HG03139 (cell line): ENCODE results near the gene LBHD2.
"Not testable (repeated sequence)": the region's sequence is repeated elsewhere in the genome, so short reads cannot be mapped to it uniquely, and the experiment has no call there.

Experiments used
- ATAC-seq: cut with Tn5 transposase; IDR thresholded peaks from one replicate; pipeline ENCODE4 v1.9.1; 2021; ENCODE audit not compliant: unreplicated experiment

LBHD2 gene

DNA sequence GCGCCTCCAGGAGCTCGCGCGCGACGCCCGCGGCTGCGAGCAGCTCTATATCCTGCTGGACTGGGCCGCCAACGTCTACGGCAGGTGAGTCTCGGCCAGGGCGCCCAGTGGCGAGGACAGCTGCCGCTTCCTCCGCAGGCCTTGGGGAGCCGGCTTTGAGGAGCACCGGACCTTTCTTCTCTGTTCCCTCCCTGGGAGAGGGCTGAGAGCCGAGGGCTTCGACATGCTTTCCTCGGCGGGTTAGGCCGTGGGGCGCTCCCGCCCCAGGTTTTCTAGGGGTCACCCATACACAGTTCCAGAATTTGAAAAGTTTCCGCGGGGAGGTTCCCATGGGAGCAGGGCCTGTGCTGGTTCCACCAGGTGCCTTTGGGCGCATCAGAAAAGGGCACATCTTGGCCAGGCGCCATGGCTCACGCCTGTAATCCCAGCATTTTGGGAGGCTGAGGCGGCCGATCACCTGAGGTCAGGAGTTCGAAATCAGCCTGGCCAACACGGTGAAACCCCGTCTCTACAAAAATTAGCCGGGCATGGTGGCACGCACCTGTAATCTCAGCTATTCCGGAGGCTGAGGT lies 18.8 kb downstream of the LBHD2 start:
- no peak for ATAC-seq

DNA sequence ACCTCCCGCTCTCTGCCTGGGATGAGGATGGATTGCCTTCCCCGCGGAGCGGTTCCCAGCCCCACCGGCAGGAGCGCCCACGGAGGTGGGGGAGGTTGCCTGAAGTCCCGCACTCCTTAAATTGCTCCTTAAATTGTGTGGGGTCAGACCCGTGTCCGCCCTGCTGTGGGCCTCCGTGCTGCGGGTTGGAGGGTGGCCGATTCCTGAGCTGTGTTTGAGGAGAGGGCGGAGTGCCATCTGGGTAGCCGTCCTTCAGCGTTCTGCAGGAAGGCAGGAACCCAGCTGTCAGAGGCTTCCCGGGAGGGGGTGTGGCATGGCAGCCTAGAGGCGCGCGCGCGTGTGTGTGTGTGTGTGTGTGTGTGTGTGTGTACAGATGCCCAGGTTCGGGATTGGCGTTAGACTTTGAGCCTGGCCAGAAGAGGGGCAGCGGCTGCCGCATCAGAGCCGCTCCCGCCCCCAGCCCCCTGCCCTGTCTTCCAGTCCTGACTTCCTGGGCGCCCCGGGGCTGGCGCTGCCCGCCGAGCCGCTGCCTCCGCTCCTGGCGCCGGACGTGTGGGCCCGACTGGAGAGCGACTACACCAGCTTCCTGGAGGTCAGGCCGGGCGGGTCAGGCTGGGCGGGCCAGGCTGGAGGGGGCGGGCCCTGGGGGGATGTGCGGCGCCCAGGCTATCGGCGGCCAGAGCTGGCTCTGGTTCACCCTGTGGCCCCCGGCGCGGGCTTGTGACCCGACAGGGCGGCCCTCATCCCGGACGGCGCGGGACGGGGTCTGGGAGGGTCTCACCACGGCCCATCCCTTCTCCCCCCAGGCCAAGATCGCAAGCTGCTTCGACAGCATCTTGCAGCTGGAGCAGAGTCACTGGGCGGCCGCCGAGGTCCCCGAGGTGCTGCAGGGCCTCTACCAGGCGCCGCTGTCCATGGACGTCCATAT lies 19.7 kb downstream of the LBHD2 start:
- ATAC-seq: no peak

DNA sequence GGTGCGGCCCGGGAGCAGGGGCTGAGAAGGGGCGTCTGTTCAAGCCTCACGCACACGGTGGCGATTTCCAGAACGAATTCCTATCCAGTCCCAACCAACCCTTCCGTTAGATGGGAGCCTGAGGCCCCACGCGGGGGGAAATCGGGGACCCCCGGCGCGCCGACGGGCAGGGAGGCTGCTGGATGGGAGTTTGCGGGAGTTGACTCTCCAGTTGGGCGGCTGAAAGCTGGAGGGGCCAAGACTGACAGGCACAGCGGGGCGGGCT lies 20.3 kb downstream of the LBHD2 start:
- ATAC-seq: no peak

DNA sequence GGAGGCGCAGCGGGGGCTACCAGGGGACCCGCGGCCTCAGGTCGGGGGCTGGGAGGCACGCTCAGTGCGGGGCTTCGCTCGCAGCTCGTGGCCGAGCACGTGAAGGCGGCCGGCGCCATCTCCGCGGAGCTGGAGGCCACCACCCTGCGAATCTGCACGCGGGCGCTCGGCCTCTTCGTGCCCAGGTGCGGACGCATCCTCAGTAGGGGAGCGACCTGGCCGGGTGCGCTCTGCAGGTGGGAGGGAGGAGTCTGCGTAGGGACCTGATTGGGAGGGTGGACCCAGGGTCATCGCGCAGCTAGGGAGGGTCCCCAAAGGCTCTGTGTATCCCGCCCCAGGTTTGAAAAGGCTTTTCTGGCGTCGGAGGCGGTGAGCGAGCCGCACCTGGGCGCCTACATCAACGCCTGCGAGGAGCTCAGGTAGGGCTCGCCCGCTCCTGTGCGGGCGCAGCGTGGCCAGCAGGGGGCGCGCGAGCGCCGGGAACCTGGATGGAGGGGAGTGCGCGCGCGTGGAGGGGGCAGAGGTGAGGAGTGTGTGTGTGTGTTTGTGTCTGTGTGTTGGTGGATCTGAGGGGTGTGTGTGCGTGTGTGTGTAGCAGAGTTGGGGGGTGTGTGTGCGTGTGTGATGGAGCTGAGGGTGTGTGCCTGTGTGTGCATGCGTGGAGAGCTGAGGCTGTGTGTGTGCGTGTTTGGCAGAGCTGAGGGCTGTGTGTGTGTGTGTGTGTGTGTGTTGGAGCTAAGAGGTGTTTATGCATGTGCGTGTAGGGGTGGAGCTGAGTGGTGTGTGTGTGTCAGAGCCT lies 20.8 kb downstream of the LBHD2 start:
- ATAC-seq: peak; percentile 46

DNA sequence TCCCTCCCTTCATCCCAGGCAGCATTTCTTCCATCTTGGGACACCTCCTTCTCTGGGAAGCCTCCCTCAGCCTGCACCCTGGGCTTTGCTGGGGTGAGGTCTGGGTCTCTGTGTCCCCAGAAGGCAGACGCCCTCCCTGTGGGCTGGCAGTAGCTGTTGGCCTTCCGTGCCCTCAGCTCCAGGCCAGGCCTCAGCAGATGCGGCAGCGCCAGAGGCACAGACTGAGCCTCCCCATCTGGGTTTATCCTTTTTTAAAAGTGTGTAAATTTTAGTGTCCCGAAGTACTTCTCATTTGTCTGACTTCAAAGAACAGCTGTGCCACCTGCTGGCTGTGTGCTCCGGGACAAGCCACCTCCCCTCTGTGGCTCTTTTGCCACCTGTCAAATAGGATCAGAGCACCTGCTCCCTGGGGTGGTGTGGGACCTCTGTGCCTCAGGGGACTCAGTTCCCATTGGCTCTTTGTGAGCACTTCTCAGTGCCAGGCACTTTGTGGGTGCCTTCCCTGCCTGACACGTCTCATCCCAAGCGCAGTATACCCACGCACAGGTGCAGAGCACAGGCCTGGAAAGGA lies 21.7 kb downstream of the LBHD2 start:
- no peak for ATAC-seq

DNA sequence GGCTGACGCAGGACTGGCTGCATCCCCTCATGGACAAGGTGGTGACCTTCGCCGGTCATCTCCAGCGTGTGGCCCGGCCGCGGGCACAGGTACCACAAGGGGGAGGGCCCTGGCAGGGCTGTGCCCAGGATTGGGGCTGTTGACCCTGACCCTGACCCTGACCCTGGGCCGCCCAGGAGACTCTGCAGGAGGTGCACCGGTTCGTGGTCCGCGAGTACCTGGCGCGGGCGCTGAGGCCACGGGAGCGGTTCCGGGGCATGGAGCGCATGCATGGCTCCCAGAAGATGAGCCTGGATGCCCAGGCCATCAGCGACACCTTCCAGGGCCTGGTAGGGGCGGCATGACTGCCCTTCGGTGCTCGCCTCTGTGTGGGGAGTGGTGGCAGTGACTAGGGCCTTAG lies 23.4 kb downstream of the LBHD2 start:
- ATAC-seq: no peak

DNA sequence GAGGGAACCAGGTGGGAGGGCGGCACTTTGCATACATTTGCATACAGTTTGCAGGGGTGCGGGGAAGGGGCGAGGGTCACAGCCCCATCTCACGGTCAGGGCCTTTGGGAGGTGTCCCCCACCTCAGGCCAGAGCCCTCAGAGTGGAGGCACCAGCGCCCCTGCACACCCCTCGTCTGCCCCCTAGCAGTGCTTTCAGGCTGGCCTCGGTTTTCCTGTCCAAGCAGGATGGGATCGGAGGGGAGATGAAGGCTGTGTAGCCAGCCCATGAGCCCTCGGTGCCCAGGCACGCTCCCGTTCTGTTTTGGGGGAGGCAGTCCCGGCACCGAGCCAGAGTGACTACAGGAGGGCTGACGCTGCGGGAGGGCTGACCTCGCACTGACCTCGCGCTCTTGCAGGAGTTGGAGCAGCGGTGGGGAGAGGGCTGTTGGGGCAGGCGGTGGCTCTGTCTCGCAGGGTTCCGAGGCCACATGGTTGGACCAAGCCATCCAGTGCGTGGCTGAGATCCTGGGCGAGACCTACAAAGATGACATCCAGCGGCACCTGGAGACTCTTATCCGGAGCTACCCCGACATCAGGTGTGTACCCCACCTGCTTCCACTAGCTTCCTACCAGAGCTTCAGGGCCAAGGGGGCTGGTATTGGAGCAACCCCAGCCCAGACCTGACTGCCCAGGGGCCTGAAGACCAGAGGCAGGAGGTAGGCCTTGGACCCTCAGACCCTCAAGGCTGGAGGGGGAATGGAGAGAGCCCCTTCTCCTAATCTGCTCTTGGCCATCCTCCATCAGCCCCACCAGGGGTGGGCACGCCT lies 24.1 kb downstream of the LBHD2 start:
- no peak for ATAC-seq

DNA sequence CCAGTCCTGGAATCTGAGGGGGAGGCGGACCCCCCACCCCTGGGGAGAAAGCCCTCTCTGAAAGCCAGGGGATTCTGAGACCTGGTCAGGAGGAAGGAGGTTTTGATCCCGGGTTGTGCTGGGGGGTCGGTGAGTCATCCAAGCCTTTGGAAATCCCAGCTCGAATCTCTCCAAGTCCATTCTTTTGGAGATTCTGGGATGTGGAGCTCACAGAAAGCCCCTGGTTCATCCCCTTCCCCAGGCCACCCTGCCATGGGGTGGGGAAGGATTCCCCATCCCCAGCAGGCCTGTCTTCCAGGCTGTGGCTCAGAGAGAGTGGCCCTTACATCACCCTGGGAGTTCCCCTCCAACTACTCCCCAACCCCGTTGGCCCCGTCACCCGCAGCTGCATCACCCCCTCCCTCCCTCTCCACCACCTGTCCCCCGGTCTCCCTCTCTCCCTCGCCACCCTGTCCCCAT lies 24.8 kb downstream of the LBHD2 start:
- no peak for ATAC-seq

DNA sequence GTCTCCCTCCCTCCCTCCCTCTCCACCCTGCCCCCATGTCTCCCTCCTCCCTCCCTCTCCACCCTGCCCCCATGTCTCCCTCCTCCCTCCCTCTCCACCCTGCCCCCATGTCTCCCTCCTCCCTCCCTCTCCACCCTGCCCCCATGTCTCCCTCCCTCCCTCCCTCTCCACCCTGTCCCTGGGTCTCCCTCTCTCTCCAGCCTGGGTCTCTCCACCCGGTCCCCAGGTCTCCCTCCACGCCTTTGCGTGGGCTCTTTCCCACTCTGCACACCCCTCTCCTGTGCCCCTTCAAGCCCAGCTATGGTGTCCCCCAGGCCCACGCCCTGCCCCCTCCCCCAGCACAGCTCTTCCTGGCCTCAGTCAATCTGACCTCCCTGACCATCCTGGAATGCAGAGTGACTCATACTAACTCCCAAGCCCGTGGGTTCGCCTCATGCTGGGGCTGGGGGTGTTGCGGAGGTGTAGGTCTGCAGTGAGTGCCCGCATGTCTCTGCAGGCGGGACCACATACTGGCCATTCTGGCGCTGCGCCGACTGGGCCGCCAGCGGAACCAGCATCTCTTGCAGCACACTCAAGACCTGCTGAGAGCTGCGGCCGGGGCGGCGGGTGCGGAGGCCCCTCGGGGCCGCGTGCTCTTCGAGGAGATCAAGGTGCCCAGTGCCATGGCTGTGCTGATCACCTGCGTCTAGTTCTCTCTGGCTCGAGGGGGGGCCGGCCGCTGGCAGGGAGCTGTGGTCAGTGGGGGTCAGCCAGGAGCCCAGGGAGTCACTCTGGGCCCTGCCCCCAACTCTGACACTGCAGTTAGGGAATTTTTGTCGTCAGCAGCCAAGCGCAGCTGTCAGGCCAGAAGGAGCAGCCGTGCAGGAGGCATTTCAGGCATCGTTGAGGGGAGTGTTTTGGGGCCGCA lies 25.8 kb downstream of the LBHD2 start:
- no peak for ATAC-seq

DNA sequence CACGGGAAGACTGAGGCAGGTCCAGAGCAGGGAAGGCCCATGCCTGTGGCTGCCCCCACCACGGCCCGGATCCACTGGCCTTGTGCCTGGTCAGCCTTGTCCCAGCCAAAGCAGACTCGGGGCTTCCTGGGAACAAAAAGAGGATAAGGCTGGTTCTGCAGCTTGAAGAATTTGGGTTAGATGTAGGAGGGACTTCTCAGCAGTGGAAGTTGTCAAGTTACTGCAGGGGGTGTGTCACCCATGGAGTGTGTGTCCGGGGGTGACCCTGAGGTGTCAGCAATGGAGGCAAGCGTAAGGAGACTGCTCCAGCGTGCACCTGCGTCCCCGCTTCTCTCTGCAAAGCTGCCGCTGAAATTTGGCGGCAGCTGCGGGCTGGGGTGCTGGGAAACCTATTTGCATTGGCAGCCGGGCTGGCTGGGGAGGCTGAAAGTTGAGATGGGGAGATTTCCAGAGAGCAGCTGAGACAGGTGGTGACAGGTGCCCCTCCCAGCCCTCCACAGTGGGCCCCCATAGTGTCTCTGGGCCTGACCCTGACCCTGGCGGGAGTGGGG lies 26.7 kb downstream of the LBHD2 start:
- no peak for ATAC-seq

DNA sequence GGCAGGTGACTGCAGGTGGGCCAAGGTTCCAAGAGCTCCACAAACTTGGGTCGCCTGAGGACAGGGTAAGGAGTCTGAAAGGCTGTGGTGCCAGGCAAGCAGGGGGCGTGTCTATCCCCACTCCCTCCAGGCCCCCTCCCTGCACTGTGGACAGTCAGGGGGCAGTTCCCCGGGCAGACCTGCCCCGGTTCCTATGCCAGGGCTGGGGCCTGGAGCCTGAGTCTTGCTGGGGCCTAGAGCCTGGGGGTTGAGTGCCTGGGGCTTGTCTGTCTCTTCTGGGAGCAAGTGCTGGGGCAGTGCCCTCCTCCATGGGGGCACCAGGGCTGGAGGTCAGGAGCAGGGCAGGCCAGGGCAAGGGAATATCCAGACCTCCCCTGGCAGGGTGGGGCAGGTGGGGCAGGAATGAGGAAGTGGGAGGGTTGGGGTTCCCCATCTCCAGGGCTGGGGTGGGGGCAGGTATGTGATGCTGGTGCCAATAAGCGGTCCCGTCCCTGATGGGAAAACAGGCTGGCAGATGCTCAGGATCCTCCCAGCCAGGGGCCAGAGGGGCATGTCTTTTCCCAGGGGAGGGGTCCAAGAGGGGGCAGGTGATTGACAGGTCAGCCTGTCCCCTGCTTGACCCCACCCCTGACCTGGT lies 27.3 kb downstream of the LBHD2 start:
- ATAC-seq: no peak

DNA sequence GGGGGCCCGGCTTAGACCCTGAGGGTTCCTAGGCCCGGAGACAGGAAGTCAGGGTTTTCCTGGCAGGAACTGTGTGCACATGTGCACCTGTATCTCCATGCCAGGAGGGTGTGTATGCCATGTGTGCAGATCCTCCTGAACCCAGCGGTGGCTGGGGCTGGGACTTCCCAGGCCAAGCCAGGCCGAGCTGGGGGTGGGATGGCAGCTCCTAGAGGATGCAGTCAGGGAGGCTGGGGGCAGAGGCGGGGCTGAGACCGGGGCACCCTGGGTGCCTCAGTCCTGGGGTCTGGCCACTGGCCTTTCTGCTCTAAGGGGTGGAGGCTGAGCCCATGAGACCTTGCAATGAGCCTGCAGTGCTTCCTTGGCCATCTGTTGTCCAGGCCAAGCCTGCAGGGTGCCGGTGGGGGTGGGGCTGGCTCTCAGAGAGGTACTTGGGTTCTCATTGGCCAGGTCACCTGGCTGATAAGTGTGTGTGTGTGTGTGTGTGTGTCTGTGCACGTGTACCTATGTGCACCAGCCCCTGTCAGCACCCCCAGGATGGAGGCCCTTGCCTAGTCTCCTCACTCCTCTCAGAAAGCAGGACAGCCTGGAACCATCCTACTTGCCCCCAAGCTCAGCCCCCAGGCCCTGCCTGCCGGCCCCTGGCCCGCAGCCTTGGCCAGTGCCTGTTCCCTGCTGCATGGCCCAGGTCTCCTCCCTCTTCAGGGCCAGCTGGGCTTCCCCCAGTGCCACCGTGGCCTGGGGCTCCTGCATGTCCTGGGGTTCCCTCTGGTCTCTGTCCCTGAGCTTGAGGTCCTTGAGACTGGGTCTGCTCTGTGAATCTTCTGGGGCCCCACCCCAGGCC lies 28.6 kb downstream of the LBHD2 start:
- ATAC-seq: no peak

DNA sequence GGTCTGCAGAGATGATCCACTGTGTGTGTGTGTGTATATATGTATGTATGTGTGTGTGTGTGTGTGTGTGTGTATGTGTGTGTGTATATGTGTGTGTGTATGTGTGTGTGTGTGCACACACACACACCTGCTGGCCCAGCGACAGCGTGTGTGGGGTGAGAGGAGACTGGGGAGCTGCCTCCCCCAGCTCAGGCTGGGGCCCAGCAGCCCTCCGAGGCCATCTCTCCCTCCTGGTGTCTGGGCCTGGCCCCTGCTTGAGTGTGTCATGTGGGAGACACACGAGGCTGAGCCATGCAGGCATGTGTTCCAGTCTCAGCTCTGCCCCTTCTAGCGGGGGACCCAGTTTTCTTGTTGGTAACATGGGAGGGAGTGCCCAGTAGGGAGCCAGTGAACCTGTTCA lies 29.3 kb downstream of the LBHD2 start:
- no peak for ATAC-seq

DNA sequence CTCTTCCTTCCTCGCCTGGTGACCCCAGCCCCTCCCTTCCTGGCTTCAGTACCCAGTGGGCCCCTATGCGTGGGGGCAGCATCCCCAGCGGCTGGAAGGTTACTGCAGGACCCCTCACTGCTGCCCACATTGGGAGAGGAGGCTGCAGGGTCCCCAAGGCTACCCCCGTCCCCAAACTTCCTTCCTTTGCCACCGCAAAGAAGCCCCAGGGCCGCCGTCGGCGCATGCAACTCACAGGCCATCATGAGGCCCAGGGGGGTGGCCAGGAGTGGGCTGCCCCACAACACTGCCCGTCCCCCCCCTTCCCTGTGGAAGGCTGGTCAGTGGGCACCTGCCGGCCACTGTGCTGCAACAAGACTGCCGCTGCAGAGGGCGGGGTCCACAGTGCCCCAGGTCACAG lies 29.8 kb downstream of the LBHD2 start:
- ATAC-seq: no peak

DNA sequence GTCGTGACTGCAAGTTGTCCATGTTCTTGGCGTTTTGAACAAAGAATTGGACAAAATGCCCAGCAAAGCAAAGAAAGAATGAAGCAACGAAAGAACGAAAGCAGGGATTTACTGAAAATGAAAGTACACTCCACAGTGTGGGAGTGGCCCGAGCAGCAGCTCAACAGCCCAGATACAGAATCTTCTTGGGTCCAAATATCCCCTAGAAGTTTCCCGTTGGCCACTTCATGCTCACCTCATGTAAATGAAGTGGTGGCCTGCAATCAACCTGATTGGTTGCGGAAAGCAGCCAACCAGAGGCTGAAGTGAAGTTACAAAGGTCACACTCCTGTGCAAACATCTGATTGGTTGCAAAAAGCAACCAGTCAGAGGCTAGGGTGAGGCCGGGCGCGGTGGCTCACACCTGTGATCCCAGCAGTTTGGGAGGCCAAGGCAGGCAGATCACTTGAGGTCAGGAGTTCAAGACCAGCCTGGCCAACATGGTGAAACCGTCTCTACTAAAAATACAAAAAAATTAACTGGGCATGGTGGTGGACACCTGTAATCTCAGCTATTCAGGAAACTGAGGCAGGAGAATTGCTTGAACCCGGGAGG lies 31.2 kb downstream of the LBHD2 start:
- ATAC-seq: not testable (repeated sequence)

DNA sequence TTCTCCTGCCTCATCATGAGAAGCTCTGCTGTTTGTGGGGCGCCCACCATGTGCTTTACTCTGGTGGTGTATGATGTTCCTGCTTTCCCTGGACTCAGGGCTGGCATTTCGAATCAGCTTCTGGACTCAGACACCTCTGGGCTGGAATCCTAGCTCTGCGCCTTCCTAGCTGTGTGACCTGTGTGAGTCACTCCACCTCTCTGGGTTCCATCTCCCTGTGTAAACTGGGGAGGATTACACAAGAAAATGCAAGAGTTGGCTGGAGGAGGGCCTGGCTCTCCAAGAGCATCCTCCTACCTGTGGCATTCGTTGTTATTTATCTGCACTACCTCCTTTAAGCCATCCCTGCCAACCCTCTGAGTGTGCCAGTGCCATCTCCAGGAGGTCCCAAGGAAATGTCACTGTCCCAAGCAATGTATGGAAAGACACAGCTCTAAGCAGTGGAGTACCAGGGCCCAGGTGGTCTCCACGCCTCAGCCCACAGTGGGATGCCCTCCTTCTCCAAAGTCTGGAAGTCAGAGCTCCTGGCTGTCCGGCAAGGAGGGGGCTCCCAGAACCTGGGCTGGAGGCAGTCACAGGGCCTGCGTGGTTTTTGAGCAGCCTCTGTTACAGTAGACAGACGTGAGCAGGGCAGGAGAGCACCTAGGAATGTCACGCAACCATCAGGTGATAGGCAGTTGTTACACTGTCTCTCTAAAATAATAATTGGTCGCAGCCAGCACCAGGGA lies 32.0 kb downstream of the LBHD2 start:
- no peak for ATAC-seq

DNA sequence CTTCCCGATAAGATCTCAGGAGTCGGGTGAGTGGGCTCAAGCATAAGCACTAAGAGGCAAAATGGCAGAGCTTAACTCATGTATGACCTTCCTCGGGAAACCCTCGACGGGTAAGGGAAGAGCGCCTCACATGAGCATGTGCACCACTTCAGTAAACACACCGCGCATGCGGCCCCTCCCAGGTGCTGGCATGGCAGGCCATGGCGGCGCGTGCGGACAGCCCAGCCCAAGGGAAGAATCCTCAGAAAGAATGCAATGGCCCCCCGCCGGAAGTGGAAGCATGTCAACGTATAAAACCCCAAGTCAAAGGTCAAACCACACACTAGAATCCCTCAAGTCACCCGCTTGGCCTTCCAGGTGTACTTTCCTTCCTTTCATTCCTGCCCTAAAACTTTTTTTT lies 32.6 kb downstream of the LBHD2 start:
- ATAC-seq: no peak
